SK-N-MC (cell line): ENCODE measurements around the gene MAPK8IP2.

Experiments used
- EZH2 ChIP-seq: fragments of 200-600 bp; sonication (generic); IDR thresholded peaks from one replicate; pipeline ENCODE4 v1.6.1; 2017; ENCODE audit warnings: antibody characterized with exemption
- POLR2AphosphoS5 ChIP-seq: IDR thresholded peaks from 2 replicates; pipeline ENCODE4 v1.6.1; 2012; ENCODE audit warnings: mild to moderate bottlenecking, low read depth, low read length, borderline replicate concordance

DNA sequence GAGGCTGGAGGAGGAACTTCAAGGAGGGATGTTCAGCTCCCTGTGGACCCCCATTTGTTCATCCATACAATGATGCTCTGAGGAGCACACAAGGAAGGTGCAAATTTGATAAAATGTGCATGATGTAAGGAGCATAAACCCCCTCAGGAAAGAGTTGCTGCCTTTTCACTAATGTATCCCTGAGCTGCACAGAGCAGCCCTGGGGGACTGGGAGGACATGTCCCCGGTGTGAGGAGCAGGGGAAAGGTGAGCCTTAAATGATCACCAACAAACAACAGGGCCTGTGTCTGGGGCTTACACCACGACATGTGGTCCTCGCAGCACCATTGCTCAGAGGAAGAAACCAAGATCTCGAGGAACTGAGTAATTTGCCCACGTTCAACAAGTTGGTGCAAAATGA lies 3.5 kb upstream of the MAPK8IP2 start:
- TF ChIP-seq POLR2AphosphoS5 (no peak), EZH2 (no peak)
